NCI-H460 (cell line): ENCODE results near the gene GAREM2. TPM values are rescaled to one million over a fixed set of nuclear protein-coding genes. Genes with fewer than 3 reads are reported as not detected.
A peak's percentile ranks its signal among the peaks of the same experiment; 100 is the strongest.

Experiments used
- DNase-seq: peaks from one replicate; pipeline ENCODE4 v3.0.0-alpha.2; 2016; ENCODE audit warnings: low read depth; ENCODE audit errors: extremely low read depth
- total RNA-seq: library from RNA; depleted of rRNA; stranded (reverse); fragments of >200 nt; shearing (Covaris generic); gene quantifications from 2 replicates; pipeline ENCODE4 v1.2.3, GENCODE V29; 2014

The GAREM2 gene
- total RNA-seq, 1 experiment from 2014 or later = 5.5 TPM

GRCh38 chr2:26169226-26169625, 3.7 kb upstream of the GAREM2 start:
- DNase-seq = no peak

DNA sequence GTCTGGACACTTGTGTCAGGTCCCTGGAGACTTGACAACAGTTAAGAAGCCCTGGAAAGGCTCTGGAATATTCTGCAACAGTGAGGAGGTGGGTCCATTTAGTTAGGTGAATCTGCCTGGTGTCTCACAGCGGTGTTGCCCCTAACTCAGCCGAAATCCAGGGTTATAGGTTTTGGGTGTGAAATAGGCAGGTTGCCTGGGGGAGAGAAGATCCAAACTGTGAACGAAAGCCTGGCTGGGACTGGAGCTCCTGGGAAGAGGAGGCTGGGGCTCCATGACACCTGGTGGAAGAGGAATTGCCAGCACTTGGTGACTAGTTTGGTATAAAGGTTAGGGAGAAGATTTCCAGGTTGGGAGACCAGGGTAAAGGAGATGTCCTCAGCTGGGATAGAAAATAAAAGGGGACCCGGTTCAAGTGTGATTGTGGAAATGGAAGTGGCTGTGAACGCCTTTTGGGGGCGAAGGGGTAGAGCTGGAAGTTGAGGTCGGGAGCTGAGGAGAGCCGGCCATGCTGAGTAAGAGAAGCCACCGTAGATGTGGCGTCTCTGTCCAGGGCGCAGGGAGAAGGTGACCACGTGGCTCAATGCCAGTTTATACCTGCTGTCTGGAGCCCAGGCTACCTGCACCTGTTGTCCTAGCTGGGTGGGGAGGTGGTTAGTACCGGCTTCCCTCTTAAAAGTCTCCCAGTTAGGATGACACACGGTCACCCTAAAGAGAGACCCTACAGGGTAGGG, 3.0 kb upstream of the GAREM2 start:
- no peak for DNase-seq

DNA sequence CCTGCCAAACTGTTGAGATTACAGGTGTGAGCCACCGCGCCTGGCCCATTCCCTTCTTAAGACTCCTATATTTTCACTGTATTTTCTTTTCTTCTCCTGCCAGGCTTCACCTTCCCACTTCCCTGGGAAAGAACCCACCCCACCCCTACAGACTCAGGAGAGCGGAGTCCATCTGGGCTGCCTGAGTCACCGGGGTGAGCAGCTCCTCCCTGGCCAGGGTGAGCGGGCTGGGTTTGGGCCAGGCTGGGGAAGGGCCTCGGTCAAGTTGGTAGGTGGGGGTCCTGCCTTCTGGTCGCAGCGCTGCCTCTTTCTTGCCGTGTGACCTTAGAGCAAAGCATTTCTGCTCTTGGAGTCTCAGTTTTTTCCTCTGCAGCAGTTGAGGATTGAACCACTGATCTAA, 2.1 kb upstream of the GAREM2 start:
- DNase-seq = no peak

DNA sequence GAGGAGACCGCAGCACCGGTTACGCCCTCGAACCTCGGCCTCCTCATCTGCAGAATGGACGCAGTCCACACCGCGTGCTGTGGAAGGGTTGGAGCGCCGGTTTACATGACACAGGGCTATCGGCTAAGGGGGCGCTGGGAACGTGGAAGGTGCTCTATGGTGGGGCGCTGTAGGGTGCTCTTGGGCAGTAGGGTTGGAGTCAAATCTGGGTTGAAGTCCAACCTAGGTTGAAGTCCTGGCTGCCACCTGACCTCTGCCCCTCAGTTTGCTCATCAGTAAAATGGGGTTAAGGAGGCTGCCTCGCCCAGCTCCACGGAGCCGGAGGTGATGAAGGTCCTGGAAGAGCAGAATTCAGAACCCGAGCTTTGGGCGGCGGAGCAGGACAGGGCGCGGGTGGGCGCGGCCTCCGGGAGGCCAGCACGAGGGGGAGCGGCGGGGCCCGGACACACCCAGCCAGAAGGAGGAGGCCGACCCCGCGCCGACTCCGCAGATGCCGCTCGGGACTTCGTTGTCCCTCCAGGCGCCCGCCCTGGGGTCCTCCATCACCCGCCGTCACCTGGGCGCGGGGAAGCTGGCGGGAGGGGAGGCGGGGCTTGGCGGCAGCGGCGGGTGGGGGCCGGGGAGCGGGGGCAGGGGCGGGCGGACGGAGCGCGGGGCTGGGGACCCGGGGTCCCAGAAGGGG, 558 bp upstream of the GAREM2 start:
- no peak for DNase-seq

- DNase-seq = no peak
Observed at GRCh38 chr2:26173776-26174482, 1.0 kb downstream of the GAREM2 start.

- no peak for DNase-seq
Observed at GRCh38 chr2:26174691-26175465, 2.0 kb downstream of the GAREM2 start.

DNA sequence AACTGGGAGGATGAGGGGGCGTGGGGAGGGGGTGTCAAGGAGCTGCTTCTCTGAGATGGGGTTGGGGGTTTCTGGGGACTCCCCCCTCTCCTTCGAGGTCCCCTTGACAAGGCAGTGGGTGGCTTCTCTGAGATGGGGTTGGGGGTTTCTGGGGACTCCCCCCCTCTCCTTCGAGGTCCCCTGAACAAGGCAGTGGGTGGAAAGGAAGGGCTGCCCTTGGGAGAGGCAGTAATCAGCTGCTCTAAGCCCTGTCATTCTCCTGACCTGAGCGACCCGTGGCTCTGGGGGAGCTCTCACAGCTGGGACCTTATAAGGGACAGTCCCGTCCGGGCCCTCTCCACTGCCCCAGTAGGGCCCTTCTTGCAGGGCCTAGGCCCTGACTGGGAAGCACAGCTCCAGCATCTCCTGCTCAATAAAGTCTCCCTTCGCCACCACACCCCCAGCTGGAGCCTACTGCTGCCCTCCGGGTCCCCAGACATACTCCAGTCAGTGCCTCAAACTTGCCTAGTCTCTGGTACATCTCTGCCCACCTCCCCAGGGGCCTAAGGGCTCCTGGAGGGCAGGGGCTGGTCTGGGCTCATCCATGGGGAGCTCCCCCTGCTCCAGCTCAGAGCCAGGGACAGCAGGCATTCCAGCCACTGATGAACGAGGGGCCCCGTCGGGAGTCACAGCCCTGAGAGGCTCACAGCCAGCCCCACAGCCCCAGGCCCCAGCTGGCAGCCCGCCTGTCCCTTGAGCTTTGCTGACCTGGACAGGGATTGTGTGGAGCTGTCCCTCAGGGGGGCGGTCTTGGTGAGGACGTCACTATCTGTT, 2.8 kb downstream of the GAREM2 start:
- no peak for DNase-seq

DNA sequence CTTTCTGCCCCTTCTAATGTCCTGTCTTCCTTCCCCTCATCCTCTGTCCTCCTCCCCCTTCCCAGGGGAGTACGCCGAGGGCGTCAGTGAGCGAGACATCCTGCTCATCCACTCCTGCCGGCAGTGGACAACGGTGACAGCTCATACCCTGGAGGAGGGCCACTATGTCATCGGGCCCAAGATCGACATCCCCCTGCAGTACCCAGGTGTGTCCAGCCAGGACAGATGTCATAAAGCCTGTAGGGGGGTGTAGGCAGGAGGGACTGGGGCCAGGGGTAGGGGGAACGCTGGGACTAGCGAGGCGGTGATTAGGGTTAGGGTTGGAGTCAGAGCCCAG, 3.4 kb downstream of the GAREM2 start:
- DNase-seq = no peak

GRCh38 chr2:26177122-26177521, 4.2 kb downstream of the GAREM2 start:
- DNase-seq = no peak

- no peak for DNase-seq
Observed at GRCh38 chr2:26178246-26178645, 5.4 kb downstream of the GAREM2 start.

DNA sequence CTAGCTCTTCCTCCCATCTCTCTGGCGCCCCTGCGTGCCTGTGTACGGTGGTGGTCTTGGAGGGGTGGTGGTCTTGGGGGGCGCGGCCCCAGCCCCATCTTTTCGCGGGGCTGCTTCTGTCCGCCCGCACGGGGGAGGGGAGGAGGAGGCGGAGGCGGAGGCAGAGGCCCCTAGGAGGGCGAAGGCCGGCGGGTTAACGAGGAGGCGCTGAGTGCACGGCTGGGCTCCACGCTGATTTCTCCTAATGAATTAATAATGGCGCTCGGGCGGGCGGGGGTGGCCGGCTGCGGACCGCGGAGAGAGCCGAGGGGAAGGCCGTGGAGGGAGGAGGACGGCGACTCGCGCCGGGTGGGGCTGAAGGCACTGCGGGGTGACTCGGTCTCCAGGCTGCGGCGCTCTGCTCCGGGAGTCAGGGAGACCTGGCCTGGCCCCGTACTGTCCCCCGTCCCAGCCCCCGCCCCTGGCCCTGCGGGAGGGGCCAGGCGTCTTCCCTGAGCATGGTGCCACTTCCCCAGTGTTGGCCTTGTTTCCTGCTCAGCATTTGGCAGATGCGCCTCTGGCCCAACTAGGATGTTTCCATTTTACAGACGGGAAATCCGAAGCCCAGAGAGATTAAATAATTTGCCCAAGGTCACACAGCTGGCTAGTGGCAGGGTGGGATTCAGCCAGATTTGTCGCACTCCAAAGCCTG, 6.0 kb downstream of the GAREM2 start:
- DNase-seq = no peak

GRCh38 chr2:26179446-26179913, 6.6 kb downstream of the GAREM2 start:
- DNase-seq = no peak

GRCh38 chr2:26182441-26182840, 9.6 kb downstream of the GAREM2 start:
- DNase-seq = no peak

GRCh38 chr2:26182887-26183630, 10.2 kb downstream of the GAREM2 start:
- DNase-seq = no peak

DNA sequence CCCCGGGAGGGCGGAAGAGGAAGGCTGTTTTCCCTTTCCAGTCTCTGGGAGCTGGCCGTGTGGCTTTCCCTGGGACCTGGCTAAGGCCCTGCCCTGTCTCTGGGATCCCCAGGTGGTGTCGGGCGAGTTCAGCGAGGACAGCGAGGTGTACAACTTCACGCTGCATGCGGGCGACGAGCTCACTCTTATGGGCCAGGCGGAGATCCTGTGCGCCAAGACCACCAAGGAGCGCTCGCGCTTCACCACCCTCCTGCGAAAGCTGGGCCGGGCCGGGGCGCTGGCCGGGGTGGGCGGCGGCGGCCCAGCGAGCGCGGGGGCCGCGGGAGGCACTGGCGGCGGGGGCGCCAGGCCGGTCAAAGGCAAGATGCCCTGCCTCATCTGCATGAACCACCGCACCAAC, 11.2 kb downstream of the GAREM2 start:
- DNase-seq = no peak

- peak; percentile 51 for DNase-seq
Observed at GRCh38 chr2:26184555-26185303, 11.8 kb downstream of the GAREM2 start.

- no peak for DNase-seq
Observed at GRCh38 chr2:26185304-26185928, 12.5 kb downstream of the GAREM2 start.
